ENCODE data around the gene TYW1B.
"Not testable (repeated sequence)": the region's sequence is repeated elsewhere in the genome, so short reads cannot be mapped to it uniquely, and the experiment has no call there.

Gene TYW1B, protein sequence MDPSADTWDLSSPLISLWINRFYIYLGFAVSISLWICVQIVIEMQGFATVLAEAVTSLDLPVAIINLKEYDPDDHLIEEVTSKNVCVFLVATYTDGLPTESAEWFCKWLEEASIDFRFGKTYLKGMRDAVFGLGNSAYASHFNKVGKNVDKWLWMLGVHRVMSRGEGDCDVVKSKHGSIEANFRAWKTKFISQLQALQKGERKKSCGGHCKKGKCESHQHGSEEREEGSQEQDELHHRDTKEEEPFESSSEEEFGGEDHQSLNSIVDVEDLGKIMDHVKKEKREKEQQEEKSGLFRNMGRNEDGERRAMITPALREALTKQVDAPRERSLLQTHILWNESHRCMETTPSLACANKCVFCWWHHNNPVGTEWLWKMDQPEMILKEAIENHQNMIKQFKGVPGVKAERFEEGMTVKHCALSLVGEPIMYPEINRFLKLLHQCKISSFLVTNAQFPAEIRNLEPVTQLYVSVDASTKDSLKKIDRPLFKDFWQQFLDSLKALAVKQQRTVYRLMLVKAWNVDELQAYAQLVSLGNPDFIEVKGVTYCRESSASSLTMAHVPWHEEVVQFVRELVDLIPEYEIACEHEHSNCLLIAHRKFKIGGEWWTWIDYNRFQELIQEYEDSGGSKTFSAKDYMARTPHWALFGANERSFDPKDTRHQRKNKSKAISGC

DNA sequence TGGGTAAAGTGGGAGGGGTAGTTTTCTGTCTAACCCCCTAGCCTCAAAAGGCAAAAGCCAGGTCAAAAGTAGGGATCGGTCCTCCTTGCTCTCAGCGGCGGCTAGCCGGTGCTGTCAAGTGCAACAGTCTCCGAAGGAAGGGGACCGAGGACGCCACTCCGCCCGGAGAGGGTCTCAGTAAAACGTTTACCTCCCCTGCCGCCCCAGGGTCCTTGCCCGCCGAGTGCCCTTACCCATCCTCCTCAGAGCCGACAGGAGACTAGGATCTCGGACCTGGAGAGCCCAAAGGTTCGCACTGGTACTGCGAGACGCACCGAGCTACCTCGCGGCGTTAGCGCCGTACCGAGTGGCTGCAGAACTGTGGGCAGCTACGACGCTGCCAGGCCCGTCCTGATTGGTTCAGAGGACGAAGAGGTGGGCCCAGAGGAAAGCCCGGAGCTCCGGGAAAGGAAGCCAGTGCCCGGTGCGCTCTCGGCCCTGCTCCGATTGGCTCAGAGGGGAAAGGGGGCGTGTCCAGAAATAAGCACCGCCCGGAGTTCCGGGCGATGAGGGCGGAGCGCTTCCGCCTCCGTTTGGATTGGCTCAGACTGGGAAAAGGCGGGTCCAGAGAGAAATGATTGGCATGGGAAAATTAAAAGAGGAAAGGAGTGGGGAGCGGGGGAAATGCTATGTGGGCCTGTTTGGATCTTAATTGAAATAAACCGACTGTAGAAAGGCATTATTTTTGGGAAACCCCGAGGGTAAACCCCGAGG is at the start of gene TYW1B:
TYW1B (minus strand) TSS at position 362 of the 753 bp plus-strand sequence; CDS start at position 237, 125 bp downstream.
- peak; percentile 96 for DNase-seq (ENCODE audit: low read depth)

DNA sequence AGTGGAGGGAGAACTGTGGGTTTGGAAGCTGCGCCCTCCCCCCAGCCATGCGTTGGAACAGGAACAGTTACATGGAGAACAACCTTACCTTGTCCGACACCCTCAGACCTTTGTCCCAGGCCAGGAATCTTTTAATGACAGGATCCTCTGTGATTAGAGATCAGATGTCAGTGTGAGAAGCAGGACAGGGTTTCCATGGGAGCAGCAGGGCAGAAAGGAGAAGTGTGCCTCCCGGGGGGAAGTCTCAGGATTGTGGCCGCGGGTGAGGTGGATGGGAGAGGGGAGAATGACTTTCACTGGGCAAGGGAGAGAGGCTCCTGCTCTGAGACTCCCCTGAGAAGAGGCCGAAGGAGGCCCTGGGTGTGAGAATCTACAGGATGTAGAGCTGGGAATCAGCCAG is 39.6 kb upstream of the TYW1B start:
- DNase-seq (ENCODE audit: low read depth) = not testable (repeated sequence)

DNA sequence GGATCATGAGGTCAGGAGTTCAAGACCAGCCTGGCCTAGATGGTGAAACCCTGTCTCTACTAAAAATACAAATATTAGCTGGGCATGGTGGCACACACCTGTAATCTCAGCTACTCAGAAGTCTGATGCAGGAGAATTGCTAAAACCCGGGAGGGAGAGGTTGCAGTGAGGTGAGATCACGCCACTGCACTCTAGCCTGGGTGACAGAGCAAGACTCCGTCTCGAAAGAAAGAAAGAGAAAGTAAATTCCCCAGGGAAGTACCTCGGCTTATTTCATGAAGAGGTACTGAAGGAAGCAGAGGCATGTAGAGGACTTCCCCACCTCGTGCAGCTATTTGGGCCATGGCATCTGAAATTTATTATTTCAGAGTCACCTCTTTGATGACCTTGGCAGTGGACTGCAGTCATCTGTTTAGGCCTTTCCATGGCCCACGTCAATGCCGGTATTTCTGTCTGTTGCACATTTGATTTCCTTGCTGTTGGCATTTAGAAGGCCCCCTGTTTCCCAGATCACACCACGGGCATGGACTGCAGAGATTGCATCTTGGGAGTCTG is 30.9 kb upstream of the TYW1B start:
- not testable (repeated sequence) for DNase-seq (ENCODE audit: low read depth)

DNA sequence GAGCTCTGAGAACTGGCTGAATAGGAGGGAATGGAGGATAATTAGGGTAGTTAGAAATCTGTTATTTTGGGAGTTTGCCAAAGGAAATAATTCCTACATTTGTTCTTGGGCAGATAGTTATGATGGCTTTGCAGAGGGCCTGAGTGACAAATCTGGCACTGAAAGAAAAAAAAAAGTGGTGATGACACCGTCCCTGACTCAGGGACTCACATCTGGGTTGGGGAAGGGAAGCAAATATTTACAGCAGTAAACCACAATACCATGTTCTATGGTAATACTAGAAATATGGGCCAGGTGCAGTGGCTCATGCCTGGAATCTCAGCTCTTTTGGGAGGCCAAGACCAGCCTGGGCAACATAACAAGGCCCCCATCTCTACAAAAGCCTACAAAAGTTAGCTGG is 29.9 kb upstream of the TYW1B start:
- DNase-seq (ENCODE audit: low read depth) = not testable (repeated sequence)

DNA sequence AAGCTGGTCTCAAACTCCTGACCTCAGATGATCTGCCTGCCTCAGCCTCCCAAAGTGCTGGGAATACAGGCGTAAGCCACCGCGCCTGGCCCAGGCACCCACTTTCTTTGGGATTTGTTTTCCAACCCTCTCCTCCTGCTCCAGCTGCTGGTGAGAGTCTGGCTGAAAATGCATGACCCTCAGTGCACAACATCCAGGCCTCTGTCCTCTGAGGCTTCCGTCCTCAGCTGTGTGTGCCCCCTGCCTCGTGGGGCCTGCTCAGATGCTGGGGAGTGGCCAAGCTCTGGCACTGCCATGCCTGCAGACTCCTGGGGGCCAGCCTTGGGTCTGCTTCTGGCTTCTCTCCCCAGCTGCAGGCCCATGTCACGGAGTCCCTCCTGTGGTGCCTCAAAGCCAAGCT is 27.3 kb upstream of the TYW1B start:
- not testable (repeated sequence) for DNase-seq (ENCODE audit: low read depth)

DNA sequence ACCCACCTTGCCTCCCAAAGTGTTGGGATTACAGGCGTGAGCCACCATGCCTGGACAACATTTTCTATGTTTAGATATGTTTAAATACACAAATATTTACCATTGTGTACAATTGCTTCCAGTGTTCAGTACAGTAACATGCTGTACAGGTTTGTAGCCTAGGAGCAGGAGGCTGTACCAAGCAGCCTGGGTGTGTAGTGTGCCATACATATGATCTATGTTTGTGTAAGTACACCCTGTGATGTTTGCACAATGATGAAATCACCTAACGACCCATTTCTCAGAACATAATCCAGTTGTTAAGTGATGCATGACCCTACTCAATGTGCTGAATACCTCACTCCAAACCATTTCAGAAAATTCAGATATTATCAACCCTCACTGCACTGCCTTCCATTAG is 24.9 kb upstream of the TYW1B start:
- DNase-seq (ENCODE audit: low read depth) = not testable (repeated sequence)

DNA sequence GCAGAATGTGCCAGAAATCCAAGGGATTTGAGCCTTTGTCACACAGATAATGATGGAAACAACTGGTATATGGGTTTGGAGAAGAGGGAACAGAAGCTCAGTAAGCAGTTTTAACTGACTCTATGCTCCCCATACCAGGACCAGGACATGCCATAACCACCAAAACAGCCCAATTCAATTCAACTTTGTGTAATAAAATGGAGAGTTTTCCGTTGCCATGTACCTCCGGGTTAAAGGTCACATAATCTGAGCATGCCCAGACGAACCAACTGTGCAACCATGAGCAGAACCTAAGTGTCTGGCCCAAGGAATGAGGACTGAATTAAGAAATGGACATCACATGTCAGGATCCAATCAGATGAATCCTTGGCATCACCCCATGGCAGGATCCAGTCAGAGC is 22.7 kb upstream of the TYW1B start:
- not testable (repeated sequence) for DNase-seq (ENCODE audit: low read depth)

DNA sequence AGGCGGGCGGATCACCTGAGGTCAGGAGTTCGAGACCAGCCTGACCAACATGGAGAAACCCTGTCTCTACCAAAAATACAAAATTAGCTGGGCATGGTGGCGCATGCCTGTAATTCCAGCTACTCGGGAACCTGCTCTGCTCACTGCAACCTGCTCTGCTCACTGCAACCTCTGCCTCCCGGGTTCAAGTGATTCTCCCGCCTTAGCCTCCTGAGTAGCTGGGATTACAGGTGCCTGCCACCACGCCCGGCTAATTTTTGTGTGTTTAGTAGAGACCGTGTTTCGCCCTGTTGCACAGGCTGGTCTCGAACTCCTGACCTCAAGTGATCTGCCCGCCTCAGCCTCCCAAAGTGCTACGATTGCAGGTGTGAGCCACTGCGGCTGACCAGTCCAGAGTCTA is 16.1 kb upstream of the TYW1B start:
- not testable (repeated sequence) for DNase-seq (ENCODE audit: low read depth)

DNA sequence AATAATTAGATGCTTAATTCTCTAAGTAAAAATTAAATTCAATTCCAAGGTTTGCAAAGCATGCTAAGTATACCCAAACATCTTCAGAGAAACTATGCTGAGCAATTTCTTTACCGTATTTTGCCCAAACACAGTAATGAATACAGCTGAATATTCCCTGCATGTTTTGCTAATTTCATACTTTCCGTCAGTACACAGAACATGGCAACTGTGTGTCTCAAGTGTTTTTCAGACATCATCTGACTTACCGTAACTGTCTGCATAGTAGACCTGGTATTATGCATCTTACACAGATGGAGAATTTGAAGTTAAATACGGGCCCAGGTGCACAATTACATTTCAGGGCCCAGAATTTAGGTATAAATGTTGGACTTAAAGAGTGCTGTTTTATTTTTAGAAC is 15.2 kb upstream of the TYW1B start:
- not testable (repeated sequence) for DNase-seq (ENCODE audit: low read depth)

DNA sequence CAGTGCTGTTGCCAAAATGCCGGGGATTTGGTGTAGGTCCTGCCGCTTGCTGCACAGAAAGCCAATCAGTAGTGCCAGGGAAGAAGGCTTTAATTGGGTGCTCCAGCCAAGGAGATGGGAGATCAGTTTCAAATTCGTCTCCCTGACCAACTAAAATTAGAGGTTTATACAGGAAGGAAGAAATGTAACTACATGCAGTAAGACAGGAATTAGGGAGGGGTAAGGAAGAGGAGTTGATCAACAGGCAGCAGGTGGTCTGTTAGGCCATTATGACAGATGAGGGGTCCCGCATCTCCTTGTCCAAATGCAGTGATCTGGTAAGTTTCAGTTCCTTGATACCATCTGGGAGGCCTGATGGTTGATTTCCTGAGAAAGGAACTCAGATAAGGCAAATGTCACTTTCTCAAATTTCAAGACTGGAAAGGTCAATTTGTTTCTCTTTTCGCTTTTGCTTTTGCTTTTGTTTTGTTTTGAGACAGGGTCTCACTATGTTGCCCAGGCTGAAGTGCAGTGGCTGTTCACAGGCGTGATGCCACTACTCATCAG is 13.0 kb upstream of the TYW1B start:
- not testable (repeated sequence) for DNase-seq (ENCODE audit: low read depth)

DNA sequence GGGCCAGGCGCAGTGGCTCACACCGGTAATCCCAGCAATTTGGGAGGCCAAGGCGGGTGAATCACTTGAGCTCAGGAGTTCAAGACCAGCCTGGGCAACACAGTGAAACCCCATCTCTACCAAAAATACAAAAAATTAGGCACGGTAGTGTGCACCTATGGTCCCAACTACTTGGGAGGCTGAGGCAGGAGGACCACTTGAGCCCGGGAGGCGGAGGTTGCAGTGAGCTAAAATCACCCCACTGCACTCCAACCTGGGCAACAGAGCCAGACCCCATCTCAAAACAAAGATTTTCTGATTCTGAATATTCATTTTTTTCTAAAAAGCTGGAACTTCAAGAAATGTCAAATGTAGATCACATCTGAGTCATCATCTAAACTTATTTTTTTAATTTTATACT is 10.3 kb upstream of the TYW1B start:
- not testable (repeated sequence) for DNase-seq (ENCODE audit: low read depth)

DNA sequence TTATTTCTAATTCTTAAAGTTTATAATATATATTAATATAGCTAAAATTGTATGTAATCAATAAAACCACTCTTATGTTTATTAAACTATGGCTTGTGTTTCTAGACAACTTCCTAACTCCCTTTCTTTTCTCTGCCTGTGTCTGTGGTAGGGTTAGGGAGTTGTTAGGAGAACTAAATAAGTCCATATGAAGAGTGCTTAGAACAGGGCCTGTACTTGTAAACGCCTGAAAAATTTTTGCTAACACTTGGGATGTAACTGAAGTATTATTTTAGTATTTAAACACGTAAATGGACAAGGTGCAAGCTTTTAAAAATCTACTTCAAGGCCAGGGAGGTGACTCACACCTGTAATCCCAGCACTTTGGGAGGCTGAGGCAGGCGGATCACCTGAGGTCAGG is 9.3 kb upstream of the TYW1B start:
- not testable (repeated sequence) for DNase-seq (ENCODE audit: low read depth)

DNA sequence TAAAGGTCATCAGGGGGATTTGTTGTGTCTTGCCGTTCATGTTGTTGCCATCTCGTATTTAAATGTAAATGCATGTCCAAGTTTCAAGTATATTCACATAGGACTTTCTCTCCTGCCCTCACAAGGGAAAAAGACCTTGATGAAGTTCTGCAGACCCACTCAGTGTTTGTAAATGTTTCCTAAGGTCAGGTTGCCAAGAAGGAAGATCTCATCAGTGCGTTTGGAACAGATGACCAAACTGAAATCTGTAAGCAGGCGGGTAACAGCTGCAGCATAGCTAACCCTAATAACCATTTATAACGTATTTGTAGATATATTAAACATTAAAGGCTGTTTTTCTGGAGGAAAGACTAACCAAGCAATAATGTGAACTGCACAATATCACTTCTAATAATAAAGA is 2.6 kb upstream of the TYW1B start:
- DNase-seq (ENCODE audit: low read depth) = not testable (repeated sequence)

DNA sequence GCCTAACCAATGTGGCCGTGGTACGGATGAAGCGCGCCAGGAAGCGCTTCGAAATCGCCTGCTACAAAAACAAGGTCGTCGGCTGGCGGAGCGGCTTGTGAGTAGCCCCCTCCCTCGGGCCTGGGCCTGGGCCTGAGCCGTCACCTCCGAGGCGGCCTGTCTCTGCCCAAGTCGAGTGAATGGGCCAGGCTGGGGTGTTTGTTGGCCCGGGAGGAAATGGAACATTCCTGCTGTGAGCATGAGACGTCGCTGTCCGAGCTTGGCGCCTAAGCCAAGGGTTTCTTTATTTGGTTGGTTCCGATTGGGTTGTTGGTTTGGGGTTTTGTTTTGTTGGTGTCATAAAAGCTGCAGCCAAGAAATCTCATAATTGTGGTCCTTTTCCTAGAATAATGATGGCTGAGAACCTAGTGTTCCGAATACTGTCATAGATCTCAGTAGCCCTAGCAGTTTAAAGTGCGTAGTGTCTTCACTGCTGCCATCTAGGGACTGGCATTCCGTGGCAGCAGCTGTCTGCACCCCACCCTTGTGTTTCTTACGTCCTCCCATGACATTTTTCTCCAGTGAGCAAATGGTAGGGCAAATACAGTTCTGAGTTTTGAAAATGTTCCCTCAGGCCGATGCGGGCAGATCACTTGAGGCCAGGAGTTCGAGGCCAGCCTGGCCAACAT is 1.8 kb upstream of the TYW1B start:
- DNase-seq (ENCODE audit: low read depth) = peak; percentile 22

DNA sequence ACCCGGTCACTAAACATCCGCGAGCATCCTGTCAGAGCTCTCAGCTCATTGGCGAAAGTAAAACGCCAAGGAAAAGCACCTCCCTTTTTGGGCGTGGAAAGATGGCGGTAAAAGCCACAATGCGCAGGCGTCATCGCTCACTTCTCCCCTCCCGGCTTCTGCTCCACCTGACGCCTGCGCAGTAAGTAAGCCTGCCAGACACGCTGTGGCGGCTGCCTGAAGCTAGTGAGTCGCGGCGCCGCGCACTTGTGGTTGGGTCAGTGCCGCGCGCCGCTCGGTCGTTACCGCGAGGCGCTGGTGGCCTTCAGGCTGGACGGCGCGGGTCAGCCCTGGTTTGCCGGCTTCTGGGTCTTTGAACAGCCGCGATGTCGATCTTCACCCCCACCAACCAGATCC is 1.3 kb upstream of the TYW1B start:
- DNase-seq (ENCODE audit: low read depth) = peak; percentile 98

DNA sequence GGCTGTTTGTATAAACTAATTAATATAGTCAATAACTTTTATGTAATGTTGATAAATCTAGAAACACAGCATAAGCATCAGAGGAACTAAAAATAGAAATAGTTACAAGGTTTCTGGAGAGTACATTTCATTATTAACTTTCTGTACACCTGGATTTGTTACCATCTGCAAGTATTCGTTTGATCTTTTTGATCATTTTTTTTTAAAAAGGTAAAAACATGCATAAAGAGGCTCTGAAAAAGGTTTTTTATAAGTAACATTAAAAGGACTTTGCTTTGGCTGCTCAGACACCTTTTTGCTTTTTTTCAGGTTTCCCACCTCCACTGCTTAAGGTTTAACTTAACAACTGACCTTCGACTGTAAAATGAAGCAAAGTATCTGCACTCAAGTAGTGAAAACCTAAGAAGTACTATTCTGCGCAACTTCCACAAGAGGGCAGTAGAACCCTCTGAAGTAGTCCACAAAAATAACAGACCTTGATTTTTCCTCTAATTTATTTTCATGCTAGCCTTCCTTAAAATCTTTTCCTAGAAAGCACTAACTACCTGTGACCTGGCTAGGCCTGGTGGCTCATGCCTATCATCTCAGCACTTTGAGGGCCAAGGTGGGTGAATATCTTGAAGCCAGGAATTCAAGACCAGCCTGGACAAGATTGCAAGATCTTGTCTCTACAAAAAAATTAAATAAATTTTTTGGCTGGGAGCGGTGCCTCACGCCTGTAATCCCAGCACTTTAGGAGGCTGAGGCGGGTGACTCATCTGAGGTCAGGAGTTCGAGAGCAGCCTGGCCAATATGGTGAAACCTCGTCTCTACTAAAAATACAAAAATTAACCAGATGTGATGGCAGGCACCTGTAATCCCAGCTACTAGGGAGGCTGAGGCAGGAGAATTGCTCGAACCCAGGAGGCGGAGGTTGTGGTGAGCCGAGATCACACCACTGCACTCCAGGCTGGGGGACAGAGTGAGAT is 4.0 kb downstream of the TYW1B start:
- DNase-seq (ENCODE audit: low read depth) = not testable (repeated sequence)

DNA sequence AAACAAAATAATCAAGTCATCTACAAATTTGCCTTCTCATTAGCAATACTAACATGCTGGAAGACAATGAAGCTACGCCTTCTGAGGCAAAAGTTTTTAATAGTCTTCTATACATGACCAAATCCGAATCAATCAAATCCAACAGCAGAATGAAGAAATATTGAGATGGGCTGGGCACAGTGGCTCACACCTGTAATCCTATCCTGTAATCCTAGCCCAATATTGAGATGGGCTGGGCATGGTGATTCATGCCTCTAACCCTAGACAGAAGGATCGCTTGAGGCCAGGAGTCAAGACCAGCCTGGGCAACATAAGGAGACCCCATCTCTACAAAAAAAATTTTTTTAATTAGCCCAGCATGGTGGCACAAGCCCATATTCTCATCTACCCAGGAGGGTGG is 5.5 kb downstream of the TYW1B start:
- not testable (repeated sequence) for DNase-seq (ENCODE audit: low read depth)

DNA sequence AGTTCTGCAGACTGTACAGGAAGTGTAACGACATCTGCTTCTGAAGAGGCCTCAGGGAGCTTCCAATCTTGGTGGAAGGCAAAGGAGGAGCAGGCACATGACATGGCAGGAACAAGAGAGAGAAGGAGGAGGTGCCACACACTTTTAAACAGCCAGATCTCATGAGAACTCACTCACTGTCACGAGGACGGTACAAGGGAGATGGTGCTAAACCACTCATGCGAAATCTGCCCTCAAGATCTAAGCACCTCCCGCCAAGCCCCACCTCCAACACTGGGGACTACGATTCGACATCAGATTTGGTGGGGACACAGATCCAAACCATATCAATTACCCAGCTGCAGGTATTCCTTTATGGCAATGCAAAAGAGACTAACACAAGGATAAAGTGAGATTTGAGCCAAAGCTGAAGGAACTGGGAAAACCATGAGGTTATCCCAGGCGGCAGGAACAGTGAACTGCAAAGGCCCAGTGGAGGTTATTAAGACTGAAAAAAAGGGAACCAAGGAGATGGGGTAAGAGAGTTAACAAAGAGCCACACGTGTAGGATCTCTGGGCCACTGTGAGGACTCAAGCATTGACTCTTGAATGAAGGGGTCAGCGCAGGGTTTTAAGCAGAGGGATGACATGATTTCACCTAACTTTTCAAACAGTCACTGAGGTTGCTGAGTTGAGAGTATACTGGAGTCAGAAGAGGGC is 9.2 kb downstream of the TYW1B start:
- DNase-seq (ENCODE audit: low read depth) = not testable (repeated sequence)

DNA sequence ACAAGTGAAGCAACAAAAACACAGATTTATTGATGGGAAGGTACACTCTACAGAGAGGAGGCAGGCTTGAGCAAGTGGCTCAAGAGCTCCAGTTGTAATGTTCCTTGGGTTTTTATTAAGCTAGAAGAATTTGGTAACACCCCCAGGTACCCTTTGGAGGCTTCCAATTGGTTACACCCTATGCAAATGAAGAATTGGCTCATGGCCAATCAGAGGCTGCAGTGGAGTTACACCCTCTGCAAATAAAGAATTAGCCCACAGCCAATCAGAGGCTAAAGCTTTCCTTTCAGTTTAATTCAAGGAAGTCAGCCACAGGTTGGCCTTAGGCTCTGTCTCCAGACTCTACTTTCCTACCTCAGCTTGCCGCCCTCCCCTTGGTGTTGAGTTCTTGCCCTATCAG is 10.3 kb downstream of the TYW1B start:
- not testable (repeated sequence) for DNase-seq (ENCODE audit: low read depth)
